SU-DHL-6 (cell line): ENCODE measurements around the gene HAGHL.
"Not testable (repeated sequence)": the region's sequence is repeated elsewhere in the genome, so short reads cannot be mapped to it uniquely, and the experiment has no call there.

Experiments used
- H2AFZ ChIP-seq: fragments of 200-600 bp; sonication (generic); 2 replicates; pipeline ENCODE4 v1.6.1; 2014; ENCODE audit warnings: low read depth, mild to moderate bottlenecking, moderate library complexity, mixed read lengths, antibody characterized with exemption, low read length; ENCODE audit not compliant: severe bottlenecking
- H3F3A ChIP-seq: fragments of 200-600 bp; shearing (Covaris generic); 2 replicates; pipeline ENCODE4 v1.6.0; 2016; ENCODE audit warnings: antibody characterized with exemption, mild to moderate bottlenecking; ENCODE audit not compliant: insufficient read depth
- H3K27ac ChIP-seq: fragments of 200-600 bp; sonication (generic); 2 replicates; pipeline ENCODE4 v1.5.1; 2016; ENCODE audit warnings: low read depth, mild to moderate bottlenecking, low read length, moderate library complexity, mixed read lengths
- H3K27me3 ChIP-seq: fragments of 200-600 bp; sonication (generic), shearing (Covaris generic); 2 replicates; pipeline ENCODE4 v1.6.0; 2014; ENCODE audit warnings: mild to moderate bottlenecking, low read length
- H3K36me3 ChIP-seq: fragments of 200-600 bp; sonication (generic); 2 replicates; pipeline ENCODE4 v1.6.1; 2014; ENCODE audit warnings: mild to moderate bottlenecking, low read length, mixed read lengths
- H3K4me2 ChIP-seq: fragments of 300-600, 200-600 bp; shearing (Covaris generic), sonication (generic); 2 replicates; pipeline ENCODE4 v1.6.0; 2014; ENCODE audit warnings: low read length, low read depth, mild to moderate bottlenecking; ENCODE audit not compliant: poor library complexity, severe bottlenecking
- H3K4me3 ChIP-seq: fragments of 200-600 bp; sonication (generic); 2 replicates; pipeline ENCODE4 v1.5.1; 2014; ENCODE audit warnings: antibody characterized with exemption, low read length, mild to moderate bottlenecking, mixed read lengths; ENCODE audit not compliant: insufficient read depth, poor library complexity, severe bottlenecking
- H3K79me2 ChIP-seq: fragments of 200-600 bp; sonication (generic); 2 replicates; pipeline ENCODE4 v1.6.1; 2014; ENCODE audit warnings: mild to moderate bottlenecking, low read length, moderate library complexity; ENCODE audit not compliant: insufficient read depth
- H3K9ac ChIP-seq: fragments of 200-600 bp; sonication (generic); 2 replicates; pipeline ENCODE4 v1.7.0; 2014; ENCODE audit warnings: mild to moderate bottlenecking, low read length
- H3K9me2 ChIP-seq: fragments of 200-600 bp; sonication (generic); replicated peaks from 2 replicates; pipeline ENCODE4 v1.6.1; 2014; ENCODE audit warnings: low read length; ENCODE audit not compliant: insufficient read depth
- H3K9me3 ChIP-seq: fragments of 200-600 bp; sonication (generic); 2 replicates; pipeline ENCODE4 v1.6.1; 2014; ENCODE audit warnings: low read length, mixed read lengths; ENCODE audit not compliant: insufficient read depth
- H4K20me1 ChIP-seq: fragments of 200-600 bp; sonication (generic); 2 replicates; pipeline ENCODE4 v1.6.1; 2014; ENCODE audit warnings: low read depth, mild to moderate bottlenecking, antibody characterized with exemption, low read length, moderate library complexity, mixed read lengths
- CTCF ChIP-seq: fragments of 200-600 bp; sonication (generic); IDR thresholded peaks from one replicate; pipeline ENCODE4 v1.5.1; 2017; ENCODE audit warnings: antibody characterized with exemption, mild to moderate bottlenecking, low read length, moderate library complexity; ENCODE audit not compliant: insufficient read depth, poor library complexity, severe bottlenecking
- EZH2phosphoT487 ChIP-seq: fragments of 200-600 bp; sonication (generic), shearing (Covaris generic); conservative IDR thresholded peaks from 2 replicates; pipeline ENCODE4 v1.6.1; 2018; ENCODE audit warnings: mild to moderate bottlenecking, antibody characterized with exemption, low read length, moderate library complexity, mixed read lengths

HAGHL gene

DNA sequence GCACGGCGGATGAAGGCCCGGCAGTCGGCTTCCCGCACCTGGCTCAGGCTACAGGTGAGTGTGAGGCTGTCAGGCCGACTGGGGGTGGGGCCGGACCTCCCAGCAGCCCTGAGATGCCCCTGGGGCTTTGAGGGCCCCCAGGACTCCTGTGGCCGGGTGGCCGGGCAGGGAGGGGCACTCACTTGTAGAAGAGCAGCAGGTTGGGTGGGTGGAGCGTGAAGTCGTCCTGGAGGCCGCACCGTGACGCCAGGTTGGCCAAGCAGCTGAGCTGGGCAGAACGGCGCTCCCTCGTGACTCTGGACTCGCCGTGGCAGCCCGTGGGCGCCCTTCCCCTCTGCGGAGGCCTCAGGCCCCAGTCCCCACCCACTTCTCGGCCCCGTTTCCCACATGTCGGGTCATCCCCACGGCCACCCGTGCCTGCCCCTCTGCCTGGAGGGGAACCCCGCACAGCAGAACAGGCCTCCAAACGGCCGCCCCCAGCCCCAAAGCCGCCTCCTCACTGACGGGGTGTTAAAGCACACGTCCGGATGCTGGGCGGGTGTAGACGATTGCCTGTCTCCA lies 48.4 kb downstream of the HAGHL start:
- Histone ChIP-seq H3K79me2 (no peaks in the 10 kb centered on the region), H3F3A (no peaks in the 10 kb centered on the region), H3K4me2 (no peak overlapping the region), H3K27ac (no peak overlapping the region), H3K9me3 (no peaks in the 10 kb centered on the region), H3K9ac (no peak overlapping the region), H3K9me2 (no peaks in the 10 kb centered on the region), H3K36me3 (no peaks in the 10 kb centered on the region), H3K27me3 (no peaks in the 10 kb centered on the region), H4K20me1 (no peaks in the 10 kb centered on the region), H2AFZ (no peak overlapping the region), H3K4me3 (no peak overlapping the region)
- TF ChIP-seq CTCF (no peak), EZH2phosphoT487 (no peak)

- not testable (repeated sequence) for H2AFZ ChIP-seq, H3K4me3 ChIP-seq, H3K9me3 ChIP-seq, H3K27me3 ChIP-seq, H3F3A ChIP-seq, H3K9me2 ChIP-seq, H3K4me2 ChIP-seq, H3K36me3 ChIP-seq, H4K20me1 ChIP-seq, H3K27ac ChIP-seq, H3K9ac ChIP-seq, H3K79me2 ChIP-seq
These were observed 49.4 kb downstream of the HAGHL start for GRCh38 chr16:776298-776697.

DNA sequence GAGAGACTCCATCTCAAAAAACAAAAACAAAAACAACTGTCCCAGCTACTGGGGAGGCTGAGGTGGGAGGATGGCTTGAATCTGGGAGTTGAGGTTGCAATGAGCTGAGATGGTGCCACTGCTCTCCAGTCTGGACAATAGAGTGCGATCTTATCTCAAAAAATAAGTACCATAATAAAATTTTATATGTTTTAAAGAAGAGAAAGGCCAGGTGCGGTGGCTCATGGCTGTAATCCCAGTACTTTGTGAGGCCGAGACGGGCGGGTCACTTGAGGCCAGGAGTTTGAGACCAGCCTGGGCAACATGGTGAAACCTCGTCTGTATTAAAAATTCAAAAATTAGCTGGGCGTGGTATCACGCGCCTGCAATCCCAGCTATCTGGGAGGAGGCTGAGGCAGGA lies 49.9 kb downstream of the HAGHL start:
- Histone ChIP-seq H3F3A (no peaks in the 10 kb centered on the region), H3K9me2 (no peaks in the 10 kb centered on the region), H3K9ac (no peak overlapping the region), H3K9me3 (no peaks in the 10 kb centered on the region), H3K4me2 (no peak overlapping the region), H3K4me3 (no peak overlapping the region), H3K79me2 (no peaks in the 10 kb centered on the region), H2AFZ (no peak overlapping the region), H3K36me3 (no peaks in the 10 kb centered on the region), H3K27me3 (no peaks in the 10 kb centered on the region), H4K20me1 (no peaks in the 10 kb centered on the region), H3K27ac (no peak overlapping the region)
- TF ChIP-seq EZH2phosphoT487 (no peak), CTCF (no peak)

- H3K36me3 ChIP-seq, result no peaks in the 10 kb centered on the region
- H4K20me1 ChIP-seq, result no peaks in the 10 kb centered on the region
- H3K4me2 ChIP-seq, result no peak overlapping the region
- H3K4me3 ChIP-seq, result no peak overlapping the region
- H2AFZ ChIP-seq, result no peak overlapping the region
- H3K9me2 ChIP-seq, result no peaks in the 10 kb centered on the region
- H3K27ac ChIP-seq, result no peak overlapping the region
- TF ChIP-seq EZH2phosphoT487, result no peak
- no peak for TF ChIP-seq CTCF
- H3K27me3 ChIP-seq, result no peaks in the 10 kb centered on the region
- H3K9me3 ChIP-seq, result no peaks in the 10 kb centered on the region
- no peak overlapping the region for H3K9ac ChIP-seq
- no peaks in the 10 kb centered on the region for H3F3A ChIP-seq
- no peaks in the 10 kb centered on the region for H3K79me2 ChIP-seq
These were observed 50.9 kb downstream of the HAGHL start for GRCh38 chr16:777826-778225.
